Measurements from ENCODE around the gene FOXP2. TPM values are rescaled to one million over a fixed set of nuclear protein-coding genes. Genes with fewer than 3 reads are reported as not detected.

FOXP2 gene
- total and polyA plus RNA-seq, 2 of the 13 experiments (the other 11 are each of a cell fraction or from before 2014, with no cell fraction given) = 0.90 TPM; not detected in 1

- H3K79me2 ChIP-seq (ENCODE audit: insufficient read depth, low read length) = no peaks in the 10 kb centered on the region
- 0% methylated on average over 2 of the region's 2 CpGs for WGBS (ENCODE audit: low lambda C conversion rate)
- H3K4me3 ChIP-seq (replicated peaks in 1 of 3; ENCODE audit: insufficient read depth in 1 of 3, low read depth in 2 of 3, low read length in 3 of 3) = no peak overlapping the region
- H3K36me3 ChIP-seq (replicated peaks in 1 of 2; ENCODE audit: control insufficient read depth in 1 of 2, insufficient read depth in 2 of 2, low read length in 2 of 2) = no peaks in the 10 kb centered on the region
- DNase-seq (ENCODE audit: low spot score) (no peak), FAIRE-seq (no peak), ATAC-seq (no peak)
- H2AFZ ChIP-seq (ENCODE audit: low read length) = no peak overlapping the region
- no peak for TF ChIP-seq ZNF441 (CRISPR knock-in tag; IDR thresholded peaks at IDR 0.05; ENCODE audit: borderline replicate concordance)
- TF ChIP-seq, protein P1, sequence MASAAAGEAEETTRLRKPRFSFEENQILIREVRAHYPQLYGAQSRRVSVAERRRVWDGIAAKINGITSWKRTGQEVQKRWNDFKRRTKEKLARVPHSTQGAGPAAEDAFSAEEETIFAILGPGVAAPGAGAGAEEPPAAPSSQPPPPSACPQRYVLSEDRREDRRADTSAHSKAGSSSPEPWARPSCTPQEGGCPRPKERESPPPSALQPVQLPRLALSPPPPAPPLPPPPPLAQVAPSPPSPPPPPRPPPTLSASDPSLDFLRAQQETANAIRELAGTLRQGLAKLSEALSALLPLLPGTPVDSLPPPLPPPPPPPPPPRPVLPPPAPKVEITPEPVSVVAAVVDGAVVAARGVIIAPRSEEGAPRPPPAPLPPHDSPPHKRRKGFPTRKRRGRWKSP (CRISPR knock-in tag; IDR thresholded peaks at IDR 0.05) = no peak
- TF ChIP-seq MIXL1 (CRISPR knock-in tag; IDR thresholded peaks at IDR 0.05) = no peak
- TF ChIP-seq NFYC (CRISPR knock-in tag; IDR thresholded peaks at IDR 0.05) = no peak
- TF ChIP-seq ZZZ3 (CRISPR knock-in tag; IDR thresholded peaks at IDR 0.05; ENCODE audit: borderline replicate concordance) = no peak
- no peak for TF ChIP-seq GATA4 (IDR thresholded peaks at IDR 0.05; ENCODE audit: borderline replicate concordance, low read depth)
- TF ChIP-seq ZNF33B (CRISPR knock-in tag; IDR thresholded peaks at IDR 0.05) = no peak
- no peak overlapping the region for H3K4me2 ChIP-seq (ENCODE audit: low read depth, low read length)
- ChIA-PET CTCF (ENCODE audit: low intra/inter-chr PET ratio, low total read pairs) (no interaction called here), POLR2A (no interaction called here)
- H3K9ac ChIP-seq (ENCODE audit: insufficient read depth, low read depth, low read length) = no peak overlapping the region
- BruUV-seq (replicated peaks) = no TSS peak
- intact Hi-C loops (cut with micrococcal nuclease; ENCODE audit: unreplicated experiment) = no loop called here
- no peaks in the 10 kb centered on the region for H4K20me1 ChIP-seq (ENCODE audit: insufficient read depth, low read length)
- H3K27me3 ChIP-seq (ENCODE audit: control insufficient read depth in 1 of 2, insufficient read depth in 2 of 2, low read length in 2 of 2) = no peaks in the 10 kb centered on the region
- in situ Hi-C loops (cut with HindIII; ENCODE audit: extremely low pct_ligation_motif_present, low pct_unique_long_range_greater_than_20kb) = no loop called here
- H3K27ac ChIP-seq (ENCODE audit: extremely low read length, insufficient read depth, low read length) = no peak overlapping the region
- no peaks in the 10 kb centered on the region for H3K9me3 ChIP-seq (ENCODE audit: low read length)
- no peaks in the 10 kb centered on the region for H3K4me1 ChIP-seq (ENCODE audit: insufficient read depth, low read length)
These were observed 46.1 kb upstream of the FOXP2 start for GRCh38 chr7:114368492-114368891.

GRCh38 chr7:114369294-114369693, 45.3 kb upstream of the FOXP2 start:
- no peak overlapping the region for H3K4me2 ChIP-seq (ENCODE audit: low read depth, low read length)
- no peak overlapping the region for H3K9ac ChIP-seq (ENCODE audit: insufficient read depth, low read depth, low read length)
- FAIRE-seq = no peak
- H3K79me2 ChIP-seq (ENCODE audit: insufficient read depth, low read length) = no peaks in the 10 kb centered on the region
- BruUV-seq (replicated peaks) = no TSS peak
- no peak overlapping the region for H2AFZ ChIP-seq (ENCODE audit: low read length)
- intact Hi-C loops (cut with micrococcal nuclease; ENCODE audit: unreplicated experiment) = no loop called here
- in situ Hi-C loops (cut with HindIII; ENCODE audit: extremely low pct_ligation_motif_present, low pct_unique_long_range_greater_than_20kb) = no loop called here
- no peaks in the 10 kb centered on the region for H3K4me1 ChIP-seq (ENCODE audit: insufficient read depth, low read length)
- TF ChIP-seq ARNT (IDR thresholded peaks at IDR 0.05) = no peak
- TF ChIP-seq, protein P2, sequence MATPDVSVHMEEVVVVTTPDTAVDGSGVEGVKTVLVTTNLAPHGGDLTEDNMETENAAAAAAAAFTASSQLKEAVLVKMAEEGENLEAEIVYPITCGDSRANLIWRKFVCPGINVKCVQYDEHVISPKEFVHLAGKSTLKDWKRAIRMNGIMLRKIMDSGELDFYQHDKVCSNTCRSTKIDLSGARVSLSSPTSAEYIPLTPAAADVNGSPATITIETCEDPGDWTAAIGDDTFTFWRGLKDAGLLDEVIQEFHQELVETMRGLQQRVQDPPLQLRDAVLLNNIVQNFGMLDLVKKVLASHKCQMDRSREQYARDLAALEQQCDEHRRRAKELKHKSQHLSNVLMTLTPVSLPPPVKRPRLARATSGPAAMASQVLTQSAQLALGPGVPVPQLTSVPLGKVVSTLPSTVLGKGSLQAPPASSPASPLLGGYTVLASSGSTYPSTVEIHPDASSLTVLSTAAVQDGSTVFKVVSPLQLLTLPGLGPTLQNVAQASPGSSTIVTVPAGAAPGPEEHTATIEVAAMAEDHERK (CRISPR knock-in tag; IDR thresholded peaks at IDR 0.05; ENCODE audit: low read depth) = no peak
- no peak for TF ChIP-seq ZNF143 (CRISPR knock-in tag; IDR thresholded peaks at IDR 0.05)
- no peak for TF ChIP-seq KMT2B (CRISPR knock-in tag; IDR thresholded peaks at IDR 0.05)
- TF ChIP-seq RCOR2 (CRISPR knock-in tag; IDR thresholded peaks at IDR 0.05) = no peak
- TF ChIP-seq ZSCAN20 (CRISPR knock-in tag; IDR thresholded peaks at IDR 0.05; ENCODE audit: borderline replicate concordance) = no peak
- TF ChIP-seq TEF (CRISPR knock-in tag; IDR thresholded peaks at IDR 0.05) = no peak
- TF ChIP-seq ZBTB42 (CRISPR knock-in tag; IDR thresholded peaks at IDR 0.05) = no peak
- TF ChIP-seq ZNF335 (CRISPR knock-in tag; IDR thresholded peaks at IDR 0.05) = no peak
- no peaks in the 10 kb centered on the region for H3K9me3 ChIP-seq (ENCODE audit: low read length)
- ATAC-seq = no peak
- H3K27ac ChIP-seq (ENCODE audit: extremely low read length, insufficient read depth, low read length) = no peak overlapping the region
- DNase-seq (ENCODE audit: low spot score) = no peak
- no peaks in the 10 kb centered on the region for H3K27me3 ChIP-seq (ENCODE audit: control insufficient read depth in 1 of 2, insufficient read depth in 2 of 2, low read length in 2 of 2)
- ChIA-PET CTCF (ENCODE audit: low intra/inter-chr PET ratio, low total read pairs) (no interaction called here), POLR2A (no interaction called here)
- H3K4me3 ChIP-seq (replicated peaks in 1 of 3; ENCODE audit: insufficient read depth in 1 of 3, low read depth in 2 of 3, low read length in 3 of 3) = no peak overlapping the region
- 0% methylated on average over 2 of the region's 2 CpGs for WGBS (ENCODE audit: low lambda C conversion rate)
- no peaks in the 10 kb centered on the region for H4K20me1 ChIP-seq (ENCODE audit: insufficient read depth, low read length)
- H3K36me3 ChIP-seq (replicated peaks in 1 of 2; ENCODE audit: control insufficient read depth in 1 of 2, insufficient read depth in 2 of 2, low read length in 2 of 2) = no peaks in the 10 kb centered on the region
